Testis (tissue), 2 donors: ENCODE results near the gene TCF3.

Source experiments
- CTCF ChIP-seq, 3 experiments: fragments of 450-650 bp in 2 of 3; fragments of 200-600 bp in 1 of 3; sonication (generic) in 1 of 3; IDR thresholded peaks; one replicate each; pipeline ENCODE4 v1.5.1; 2016 to 2019; ENCODE audit warnings: antibody characterized with exemption in 3 of 3, mild to moderate bottlenecking in 2 of 3, moderate library complexity in 1 of 3
- POLR2A ChIP-seq: fragments of 450-650 bp; IDR thresholded peaks from one replicate; pipeline ENCODE4 v1.6.1; 2017; ENCODE audit warnings: antibody characterized with exemption, mild to moderate bottlenecking, moderate library complexity

- no peak for TF ChIP-seq POLR2A
- no peak for TF ChIP-seq CTCF (IDR thresholded peaks at IDR 0.05)
These were observed 15.7 kb upstream of the TCF3 start for GRCh38 chr19:1668048-1668485.
